ENCODE results near the gene HPN. TPM values are rescaled to one million over a fixed set of nuclear protein-coding genes. Genes with fewer than 3 reads are reported as not detected.

HPN gene
- total RNA-seq, 2 experiments from 2014 or later, result 0.09 TPM; not detected in 1

- peaks cover 22% of the 10 kb centered on the region for H3K27me3 Mint-ChIP-seq
- no peak overlapping the region for H3K27ac Mint-ChIP-seq
- POLR2A ChIA-PET, result interaction anchor here (0.6 kb wide), 1 partner anchor 200 kb away, joined by 4 read pairs; no protein-coding TSS in a partner anchor
- no peaks in the 10 kb centered on the region for H3K9me3 Mint-ChIP-seq (ENCODE audit: low read depth)
- intact Hi-C loops (cut with DNase I, micrococcal nuclease), result no loop called here
- CTCF ChIA-PET, result interaction anchor here (1.3 kb wide), 1 partner anchor 9 kb away, joined by 7 read pairs; no protein-coding TSS in a partner anchor
- no peaks in the 10 kb centered on the region for H3K36me3 Mint-ChIP-seq (ENCODE audit: low read depth)
- no peak for ATAC-seq
- no peak overlapping the region for H3K4me3 Mint-ChIP-seq
- no peak for DNase-seq
- peaks cover 6% of the 10 kb centered on the region for H3K4me1 Mint-ChIP-seq
Measured at GRCh38 chr19:35034588-35035382, 6.7 kb upstream of the HPN start.

- DNase-seq, result no peak
- H3K27ac Mint-ChIP-seq, result no peak overlapping the region
- intact Hi-C loops (cut with DNase I, micrococcal nuclease), result no loop called here
- POLR2A ChIA-PET, result interaction anchor here (0.7 kb wide), 1 partner anchor 103 kb away, joined by 4 read pairs; no protein-coding TSS in a partner anchor
- CTCF ChIA-PET, result interaction anchor here (0.6 to 1.9 kb wide), 4 partner anchors 11 to 29 kb away, joined by 3 to 8 read pairs (median 4); no protein-coding TSS in a partner anchor
- no peaks in the 10 kb centered on the region for H3K36me3 Mint-ChIP-seq (ENCODE audit: low read depth)
- no peak for ATAC-seq
- peaks cover 13% of the 10 kb centered on the region for H3K4me1 Mint-ChIP-seq
- no peaks in the 10 kb centered on the region for H3K9me3 Mint-ChIP-seq (ENCODE audit: low read depth)
- H3K4me3 Mint-ChIP-seq, result no peak overlapping the region
- H3K27me3 Mint-ChIP-seq, result peaks cover 10% of the 10 kb centered on the region
Measured at GRCh38 chr19:35037716-35038622, 3.6 kb upstream of the HPN start.

- POLR2A ChIA-PET, result interaction anchor here (0.5 to 0.7 kb wide), 2 partner anchors 102 to 143 kb away, joined by 4 to 5 read pairs; no protein-coding TSS in a partner anchor
Measured at GRCh38 chr19:35038623-35039512, 2.7 kb upstream of the HPN start.

GRCh38 chr19:35039881-35040825, 1.4 kb upstream of the HPN start:
- Mint-ChIP-seq H3K36me3 (ENCODE audit: low read depth) (no peaks in the 10 kb centered on the region), H3K9me3 (ENCODE audit: low read depth) (no peaks in the 10 kb centered on the region), H3K27me3 (peaks cover 4% of the 10 kb centered on the region), H3K4me3 (peak overlapping the region; percentile 50), H3K4me1 (peaks cover 19% of the 10 kb centered on the region), H3K27ac (peak overlapping the region; percentile 9)
- ATAC-seq, result peak; percentile 15
- no peak for DNase-seq
- intact Hi-C loops (cut with DNase I, micrococcal nuclease), result no loop called here
- CTCF ChIA-PET, result no interaction called here
- POLR2A ChIA-PET, result no interaction called here

More at GRCh38 chr19:35038623-35039512, 2.7 kb upstream of the HPN start:
- CTCF ChIA-PET, result interaction anchor here (1.1 to 1.9 kb wide), 3 partner anchors 10 to 28 kb away, joined by 4 to 8 read pairs (median 5); no protein-coding TSS in a partner anchor
- intact Hi-C loops (cut with DNase I, micrococcal nuclease), result no loop called here
- Mint-ChIP-seq H3K4me3 (no peak overlapping the region), H3K9me3 (ENCODE audit: low read depth) (no peaks in the 10 kb centered on the region), H3K4me1 (peaks cover 13% of the 10 kb centered on the region), H3K36me3 (ENCODE audit: low read depth) (no peaks in the 10 kb centered on the region), H3K27me3 (peaks cover 4% of the 10 kb centered on the region), H3K27ac (no peak overlapping the region)
- ATAC-seq, result peak; percentile 21
- DNase-seq, result no peak

- Mint-ChIP-seq H3K27me3 (peaks cover 4% of the 10 kb centered on the region), H3K36me3 (ENCODE audit: low read depth) (no peaks in the 10 kb centered on the region), H3K4me3 (peak overlapping the region; percentile 50), H3K4me1 (peaks cover 27% of the 10 kb centered on the region), H3K27ac (peak overlapping the region; percentile 9), H3K9me3 (ENCODE audit: low read depth) (no peaks in the 10 kb centered on the region)
- DNase-seq (peak; percentile 59), ATAC-seq (peak; percentile 11)
- intact Hi-C loops (cut with DNase I, micrococcal nuclease), result no loop called here
- ChIA-PET POLR2A (no interaction called here), CTCF (no interaction called here)
Measured at GRCh38 chr19:35040826-35041547, 534 bp upstream of the HPN start.

GRCh38 chr19:35042056-35042730, 672 bp downstream of the HPN start:
- Mint-ChIP-seq H3K27ac (no peak overlapping the region), H3K9me3 (ENCODE audit: low read depth) (no peaks in the 10 kb centered on the region), H3K27me3 (peaks cover 4% of the 10 kb centered on the region), H3K36me3 (ENCODE audit: low read depth) (no peaks in the 10 kb centered on the region), H3K4me1 (peaks cover 27% of the 10 kb centered on the region), H3K4me3 (no peak overlapping the region)
- POLR2A ChIA-PET, result no interaction called here
- intact Hi-C loops (cut with DNase I, micrococcal nuclease), result no loop called here
- ATAC-seq (no peak), DNase-seq (no peak)
- CTCF ChIA-PET, result interaction anchor here (0.8 to 2.4 kb wide), 2 partner anchors 13 to 25 kb away, joined by 3 to 17 read pairs; no protein-coding TSS in a partner anchor

GRCh38 chr19:35042954-35043604, 1.6 kb downstream of the HPN start:
- Mint-ChIP-seq H3K4me3 (no peak overlapping the region), H3K36me3 (ENCODE audit: low read depth) (no peaks in the 10 kb centered on the region), H3K4me1 (peaks cover 27% of the 10 kb centered on the region), H3K27me3 (peaks cover 4% of the 10 kb centered on the region), H3K27ac (no peak overlapping the region), H3K9me3 (ENCODE audit: low read depth) (no peaks in the 10 kb centered on the region)
- ChIA-PET POLR2A (no interaction called here), CTCF (interaction anchor here (0.7 to 2.4 kb wide), 9 partner anchors 9 to 105 kb away, joined by 3 to 17 read pairs (median 7); partner anchors contain the start of genes LGI4 and ZNF792)
- intact Hi-C loops (cut with DNase I, micrococcal nuclease), result no loop called here
- peak; percentile 4 for DNase-seq
- ATAC-seq, result no peak

- ATAC-seq (no peak), DNase-seq (no peak)
- no peak overlapping the region for H3K4me3 Mint-ChIP-seq
- no peak overlapping the region for H3K27ac Mint-ChIP-seq
- POLR2A ChIA-PET, result no interaction called here
- no peaks in the 10 kb centered on the region for H3K9me3 Mint-ChIP-seq (ENCODE audit: low read depth)
- H3K4me1 Mint-ChIP-seq, result peaks cover 27% of the 10 kb centered on the region
- H3K27me3 Mint-ChIP-seq, result peaks cover 4% of the 10 kb centered on the region
- CTCF ChIA-PET, result interaction anchor here (0.5 to 2.4 kb wide), 34 partner anchors 9 to 1160 kb away, joined by 3 to 17 read pairs (median 4); partner anchors contain the start of genes FXYD3, GRAMD1A, LGI4 and ZNF792
- no peaks in the 10 kb centered on the region for H3K36me3 Mint-ChIP-seq (ENCODE audit: low read depth)
- intact Hi-C loops (cut with DNase I, micrococcal nuclease), result loop anchor here in 1 of 2 experiments (1.0 kb wide), 3 partner anchors 46 to 173 kb away; no protein-coding TSS in a partner anchor
Measured at GRCh38 chr19:35043906-35044305, 2.4 kb downstream of the HPN start.
